Heart left ventricle (tissue), 16 donors: ENCODE results near the gene HOGA1. TPM values are rescaled to one million over a fixed set of nuclear protein-coding genes. Genes with fewer than 3 reads are reported as not detected.
"Not testable (repeated sequence)": the region's sequence is repeated elsewhere in the genome, so short reads cannot be mapped to it uniquely, and the experiment has no call there.

Experiments used
- ATAC-seq, 4 donors: fragments of 200-7000 bp; cut with Tn5 transposase; one replicate each; pipeline ENCODE4 v1.9.1; 2020 to 2022; ENCODE audit warnings: moderate library complexity in 4 of 4, mild to moderate bottlenecking in 3 of 4, moderate number of reproducible peaks in 1 of 4
- DNase-seq, 5 donors: peaks; one replicate each; pipeline ENCODE4 v3.0.0-alpha.2; 2020
- H3K27ac ChIP-seq, 12 donors: fragments of 200-600 bp; sonication (generic) in 4 of 12; one replicate each; pipeline versions ENCODE4 v1.5.0 to v1.8.0; 2016 to 2022; ENCODE audit warnings: mild to moderate bottlenecking in 2 of 12
- H3K27me3 ChIP-seq, 9 donors: fragments of 200-600 bp; sonication (generic) in 2 of 9; one replicate each; pipeline versions ENCODE4 v1.5.1 to v1.8.0; 2016 to 2022; ENCODE audit warnings: mild to moderate bottlenecking in 3 of 9
- H3K36me3 ChIP-seq, 9 donors: fragments of 200-600 bp; sonication (generic) in 2 of 9; one replicate each; pipeline versions ENCODE4 v1.5.0 to v1.8.0; 2018 to 2022; ENCODE audit warnings: mild to moderate bottlenecking in 2 of 9
- H3K4me1 ChIP-seq, 12 donors: fragments of 200-600 bp; sonication (generic) in 4 of 12; one replicate each; pipeline versions ENCODE4 v1.5.0 to v1.8.0; 2016 to 2022; ENCODE audit warnings: mild to moderate bottlenecking in 3 of 12
- H3K4me3 ChIP-seq, 12 donors: fragments of 200-600 bp; sonication (generic) in 4 of 12; one replicate each; pipeline versions ENCODE4 v1.5.0 to v1.8.0; 2017 to 2022; ENCODE audit warnings: mild to moderate bottlenecking in 9 of 12, moderate library complexity in 4 of 12
- H3K9me3 ChIP-seq, 12 donors: fragments of 200-600 bp; sonication (generic) in 4 of 12; one replicate each; pipeline versions ENCODE4 v1.5.0 to v1.8.0; 2016 to 2022; ENCODE audit warnings: mild to moderate bottlenecking in 1 of 12
- POLR2A ChIP-seq, 2 donors: fragments of 450-650 bp; IDR thresholded peaks; one replicate each; pipeline ENCODE4 v1.6.1; 2017; ENCODE audit warnings: antibody characterized with exemption in 2 of 2, mild to moderate bottlenecking in 2 of 2, moderate library complexity in 2 of 2
- WGBS, 4 donors: extraction: QIAGEN DNeasy Blood & Tissue Kit in 2 of 4; methylation state at CpG; one replicate each; pipeline versions ENCODE4 v1.1.5 to v1.1.7; 2013 to 2018; 5-methylcytosine and 5-hydroxymethylcytosine counted together
- intact Hi-C, 10 donors: fragments of 100-400 bp; cut with DNase I; formaldehyde crosslinking; loops; one replicate each; pipeline versions ENCODE4 v1.11.1 to v1.14.2; 2022
- polyA plus RNA-seq, 2 donors: library from polyadenylated mRNA; stranded (reverse); fragments of 200-250 nt; gene quantifications; one replicate each; pipeline ENCODE4 v1.2.3, GENCODE V29; 2013
- total RNA-seq, 9 donors: library from RNA; depleted of rRNA in 2 of 9; stranded (reverse); fragments of >200 nt in 2 of 9; fragmentation: NEBNext Ultra II Directional in 3 of 9; extraction: Animal tissue kit (Norgen Biotek cat#: 25700) in 3 of 9; gene quantifications; one replicate each; pipeline versions ENCODE4 v1.1.0 to v1.2.4, GENCODE V29; 2016 to 2023
- TF ChIP-seq, protein P1 (sequence below), 12 donors: fragments of 200-600 bp; sonication (generic) in 4 of 12; IDR thresholded peaks; one replicate each; pipeline versions ENCODE4 v1.5.0 to v1.8.0; 2018 to 2022; ENCODE audit warnings: antibody characterized with exemption in 12 of 12, mild to moderate bottlenecking in 5 of 12
- donor health status: ischemic (EF 13 %, LVEDD 7.1; RV severe dilation, severe dysfunction).
- donor health status: healthy with polysubstance abuse.
- donor health status: DM: no; HTN: yes; CAD: no.
- donor health status: DM: no; HTN: no; CAD: no.
- donor health status: ischemic (EF 25% LVEDD 6.9; RV normal size, moderate dysfunction).
- donor health status: ischemic (EF 25% LVEDD 5.7; RV mildly dilated, moderate dysfunction).
- donor health status: healthy.
- donor health status: DM: yes; HTN: yes; CAD: no.
- donor health status: ischemic (EF 35%, LVEDD 5.7; RV mildly dilated, moderate dysfunction).
- donor health status: nonischemic (EF 11% LVEDD 7.7; RV severe dilation, severe dysfunction).
- donor health status: DM: yes; HTN: yes; CAD: no.
- donor health status: PGD.
- donor health status: ischemic (EF 29% LVEDD 5.4; RV normal size, mild dysfunction).
- donor health status: nonischemic (EF 23%, LVEDD 6.1; RV moderate dilation, normal function).

Gene HOGA1
- total and polyA plus RNA-seq, 11 donors = 7.5 to 82.6 (median 20.4) TPM

DNA sequence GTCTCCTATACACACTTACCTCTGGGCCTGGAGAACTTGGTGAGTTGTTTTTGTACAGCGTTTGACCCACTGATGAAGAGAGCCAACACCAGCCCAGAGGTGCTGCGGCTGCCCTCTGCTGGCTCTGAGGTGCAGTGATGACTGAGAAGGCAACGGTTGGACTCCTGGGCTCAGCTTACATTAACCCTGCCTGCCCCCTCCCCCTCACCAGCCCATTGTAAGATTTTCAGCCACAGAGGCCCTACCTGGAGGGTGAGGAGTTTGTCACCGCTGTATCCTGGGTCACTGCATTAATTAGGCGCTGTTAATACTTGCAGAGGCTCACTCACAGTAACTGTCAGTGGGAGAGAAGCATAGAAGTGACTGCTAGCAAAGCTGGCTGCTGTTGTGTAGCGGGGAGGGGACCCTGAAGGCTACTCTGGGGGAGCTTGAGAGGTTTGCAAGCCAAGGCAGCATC lies 30.6 kb upstream of the HOGA1 start:
- Histone ChIP-seq H3K36me3 (no peaks in the 10 kb centered on the region), H3K27me3 (no peaks in the 10 kb centered on the region), H3K4me1 (peaks cover 0 to 42% (median 26%) of the 10 kb centered on the region in 12 donors), H3K4me3 (no peak overlapping the region), H3K9me3 (peaks cover 0 to 3% (median 0%) of the 10 kb centered on the region in 12 donors), H3K27ac (no peak overlapping the region)
- DNase-seq (peak; percentile 69 to 79 (median 72)), ATAC-seq (peak; percentile 87 to 91 (median 91))
- intact Hi-C loops = loop anchor here in 9 of 10 donors (1.0 to 10.0 kb wide), 8 partner anchors 19 to 146 kb away; partner anchors contain the start of genes MMS19 (in 4 of the 9) and UBTD1 (in 4 of the 9)
- WGBS, 4 donors = 3 to 30% (median 20%) methylated on average over 5 to 6 of the region's 6 CpGs
- TF ChIP-seq, protein P1, sequence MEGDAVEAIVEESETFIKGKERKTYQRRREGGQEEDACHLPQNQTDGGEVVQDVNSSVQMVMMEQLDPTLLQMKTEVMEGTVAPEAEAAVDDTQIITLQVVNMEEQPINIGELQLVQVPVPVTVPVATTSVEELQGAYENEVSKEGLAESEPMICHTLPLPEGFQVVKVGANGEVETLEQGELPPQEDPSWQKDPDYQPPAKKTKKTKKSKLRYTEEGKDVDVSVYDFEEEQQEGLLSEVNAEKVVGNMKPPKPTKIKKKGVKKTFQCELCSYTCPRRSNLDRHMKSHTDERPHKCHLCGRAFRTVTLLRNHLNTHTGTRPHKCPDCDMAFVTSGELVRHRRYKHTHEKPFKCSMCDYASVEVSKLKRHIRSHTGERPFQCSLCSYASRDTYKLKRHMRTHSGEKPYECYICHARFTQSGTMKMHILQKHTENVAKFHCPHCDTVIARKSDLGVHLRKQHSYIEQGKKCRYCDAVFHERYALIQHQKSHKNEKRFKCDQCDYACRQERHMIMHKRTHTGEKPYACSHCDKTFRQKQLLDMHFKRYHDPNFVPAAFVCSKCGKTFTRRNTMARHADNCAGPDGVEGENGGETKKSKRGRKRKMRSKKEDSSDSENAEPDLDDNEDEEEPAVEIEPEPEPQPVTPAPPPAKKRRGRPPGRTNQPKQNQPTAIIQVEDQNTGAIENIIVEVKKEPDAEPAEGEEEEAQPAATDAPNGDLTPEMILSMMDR (IDR thresholded peaks at IDR 0.05) = peak; percentile 61 to 89 (median 80)
- no peak for TF ChIP-seq POLR2A (IDR thresholded peaks at IDR 0.05)

GRCh38 chr10:97554336-97554735 lies 29.9 kb upstream of the HOGA1 start:
- not testable (repeated sequence) for H3K27ac ChIP-seq, H3K9me3 ChIP-seq, DNase-seq, ATAC-seq, H3K4me3 ChIP-seq, H3K27me3 ChIP-seq, H3K36me3 ChIP-seq
- 94 to 98% (median 97%) methylated on average over 5 of the region's 5 CpGs for WGBS, 4 donors
- intact Hi-C loops = loop anchor here in 9 of 10 donors (2.0 to 10.0 kb wide), 6 partner anchors 52 to 147 kb away; partner anchors contain the start of genes MMS19 (in 4 of the 9) and UBTD1 (in 4 of the 9)
- peaks cover 0 to 36% (median 20%) of the 10 kb centered on the region in 12 donors for H3K4me1 ChIP-seq

- H3K27ac ChIP-seq, H3K4me3 ChIP-seq, H3K9me3 ChIP-seq, H3K27me3 ChIP-seq, ATAC-seq, DNase-seq, H3K36me3 ChIP-seq: not testable (repeated sequence)
- H3K4me1 ChIP-seq = peaks cover 0 to 24% (median 10%) of the 10 kb centered on the region in 12 donors
- intact Hi-C loops = loop anchor here in 2 of 10 donors (2.0 to 10.0 kb wide), 2 partner anchors 61 to 93 kb away; partner anchors contain the start of genes MMS19 (in 2 of the 2) and UBTD1 (in 2 of the 2)
- 86 to 99% (median 97%) methylated on average over 7 to 10 of the region's 10 CpGs for WGBS, 4 donors
Measured at GRCh38 chr10:97555541-97555940, 28.6 kb upstream of the HOGA1 start.

DNA sequence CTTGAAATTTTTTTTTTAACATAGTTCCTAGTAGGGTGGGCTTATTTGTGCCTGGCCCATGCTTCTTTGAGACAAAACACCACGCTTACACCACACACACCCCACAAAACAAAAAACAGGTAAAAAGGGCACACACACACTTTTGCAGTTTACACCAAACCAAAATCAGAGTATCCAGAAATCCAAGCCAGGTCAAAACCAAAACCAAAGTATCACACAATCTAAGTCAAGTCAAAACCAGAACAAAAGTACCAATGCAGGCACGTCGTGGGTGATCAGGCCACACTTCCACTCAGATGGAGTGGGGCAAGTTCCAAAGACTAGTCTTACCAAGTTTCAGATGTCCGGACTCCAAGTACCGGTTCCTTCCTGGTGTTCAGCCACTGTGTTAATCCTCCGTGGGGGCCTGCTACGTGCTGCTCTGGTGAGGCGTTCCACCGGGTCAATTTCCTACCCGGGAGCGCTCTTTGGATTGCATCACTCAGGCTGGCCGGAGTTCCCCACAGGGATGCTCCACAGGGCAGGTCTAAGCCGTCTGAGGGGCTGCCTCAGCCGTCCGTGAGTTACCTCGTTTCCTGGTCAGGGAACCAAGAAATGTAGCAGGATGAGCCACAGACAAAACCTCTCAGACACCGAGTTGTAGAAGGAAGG lies 23.3 kb upstream of the HOGA1 start:
- WGBS, 4 donors = 71 to 81% (median 77%) methylated on average over 12 to 17 of the region's 17 CpGs
- intact Hi-C loops = loop anchor here in 1 of 10 donors (1.0 kb wide), 1 partner anchor 18 kb away; no protein-coding TSS in a partner anchor
- Histone ChIP-seq H3K4me3 (peak overlapping the region in 7 of 12 donors; percentile 15 to 52 (median 30)), H3K4me1 (peaks cover 0 to 10% (median 0%) of the 10 kb centered on the region in 12 donors), H3K27ac (peak overlapping the region in 7 of 12 donors; percentile 8 to 67 (median 52))
- not testable (repeated sequence) for H3K9me3 ChIP-seq, H3K27me3 ChIP-seq, H3K36me3 ChIP-seq
- DNase-seq = peak in 3 of 5 donors; percentile 51 to 63 (median 56)
- peak in 2 of 4 donors; percentile 54 to 68 for ATAC-seq

DNA sequence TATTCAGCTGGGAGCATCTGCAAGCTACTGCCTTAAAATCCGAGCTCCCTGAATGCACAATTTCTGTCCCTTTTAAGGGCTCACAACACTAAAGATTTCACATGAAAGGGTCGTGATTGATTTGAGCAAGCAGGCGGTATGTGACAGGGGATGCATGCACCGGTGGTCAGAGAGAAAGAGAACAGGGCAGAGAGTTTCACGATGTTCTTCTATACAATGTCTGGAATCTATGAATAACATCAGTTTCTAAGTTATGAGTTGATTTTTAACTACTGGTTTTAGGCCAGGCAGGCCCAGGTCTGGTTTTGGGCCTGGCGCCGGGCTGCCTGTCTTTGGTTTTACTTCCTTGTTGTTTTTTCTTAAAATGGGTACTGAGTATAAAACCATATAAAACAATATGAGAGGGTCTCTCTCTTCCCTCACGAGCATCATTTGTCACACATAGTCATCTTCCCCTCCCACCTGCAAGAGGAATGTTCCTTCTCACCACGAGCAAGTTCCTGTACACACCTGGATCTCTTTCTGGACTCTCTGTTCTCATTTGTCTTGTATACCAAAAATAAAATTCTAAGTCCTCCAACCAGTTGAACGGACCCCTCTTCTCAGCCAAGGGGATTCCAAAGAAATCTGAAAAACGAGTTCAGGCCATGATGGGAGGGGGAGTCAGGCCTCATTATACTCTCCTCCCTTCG lies 22.7 kb upstream of the HOGA1 start:
- ATAC-seq, H3K36me3 ChIP-seq, H3K9me3 ChIP-seq, H3K27me3 ChIP-seq: not testable (repeated sequence)
- H3K27ac ChIP-seq = peak overlapping the region in 5 of 12 donors; percentile 8 to 67 (median 52)
- WGBS, 4 donors = 93 to 96% (median 96%) methylated on average over 12 of the region's 12 CpGs
- intact Hi-C loops = loop anchor here in 1 of 10 donors (1.0 kb wide), 1 partner anchor 18 kb away; no protein-coding TSS in a partner anchor
- peak in 1 of 5 donors; percentile 9 for DNase-seq
- H3K4me3 ChIP-seq = peak overlapping the region in 6 of 12 donors; percentile 15 to 52 (median 36)
- peaks cover 0 to 10% (median 0%) of the 10 kb centered on the region in 12 donors for H3K4me1 ChIP-seq

- peaks cover 0 to 10% (median 0%) of the 10 kb centered on the region in 12 donors for H3K4me1 ChIP-seq
- H3K4me3 ChIP-seq, DNase-seq, H3K27me3 ChIP-seq, H3K27ac ChIP-seq, intact Hi-C loops, ATAC-seq, H3K9me3 ChIP-seq, H3K36me3 ChIP-seq: not testable (repeated sequence)
- WGBS, 4 donors = 98 to 99% (median 99%) methylated on average over 5 of the region's 5 CpGs
Measured at GRCh38 chr10:97562329-97562728, 21.9 kb upstream of the HOGA1 start.
